KMS-11 (cell line): ENCODE measurements around the gene PDK3.

Experiments used
- H2AFZ ChIP-seq: fragments of 200-600 bp; sonication (generic); 2 replicates; pipeline ENCODE4 v1.6.1; 2016; ENCODE audit warnings: antibody characterized with exemption, mixed run types, low read depth
- H3K27ac ChIP-seq: fragments of 200-600 bp; sonication (generic); 2 replicates; pipeline ENCODE4 v1.6.1; 2016; ENCODE audit warnings: mild to moderate bottlenecking, mixed run types
- H3K27me3 ChIP-seq: fragments of 200-600 bp; sonication (generic); 2 replicates; pipeline ENCODE4 v1.6.1; 2017; ENCODE audit warnings: mild to moderate bottlenecking, low read depth, mixed run types, moderate library complexity; ENCODE audit not compliant: insufficient read depth
- H3K36me3 ChIP-seq: fragments of 200-600 bp; sonication (generic); 2 replicates; pipeline ENCODE4 v1.6.1; 2017; ENCODE audit warnings: mild to moderate bottlenecking, mixed run types; ENCODE audit not compliant: insufficient read depth
- H3K4me1 ChIP-seq: fragments of 200-600 bp; sonication (generic); 2 replicates; pipeline ENCODE4 v1.6.1; 2016; ENCODE audit warnings: mild to moderate bottlenecking, low read depth, mixed run types; ENCODE audit not compliant: poor library complexity, severe bottlenecking
- H3K4me2 ChIP-seq: fragments of 200-600 bp; sonication (generic); 2 replicates; pipeline ENCODE4 v1.7.0; 2016; ENCODE audit warnings: mild to moderate bottlenecking, mixed run types
- H3K4me3 ChIP-seq: fragments of 200-600 bp; sonication (generic); IDR thresholded peaks from 2 replicates; pipeline ENCODE4 v1.6.1; 2017; ENCODE audit warnings: low read depth, low read length, mixed read lengths; ENCODE audit not compliant: insufficient read depth
- H3K79me2 ChIP-seq: fragments of 200-600 bp; sonication (generic); 2 replicates; pipeline ENCODE4 v1.6.1; 2016; ENCODE audit warnings: low read depth, mixed run types; ENCODE audit not compliant: insufficient read depth
- H3K9ac ChIP-seq: fragments of 200-600 bp; sonication (generic); 2 replicates; pipeline ENCODE4 v1.6.1; 2016; ENCODE audit warnings: mild to moderate bottlenecking, mixed run types
- H4K20me1 ChIP-seq: fragments of 200-600 bp; sonication (generic); 2 replicates; pipeline ENCODE4 v1.6.1; 2016; ENCODE audit warnings: mild to moderate bottlenecking, mixed run types; ENCODE audit not compliant: insufficient read depth
- CTCF ChIP-seq: fragments of 200-600 bp; sonication (generic); conservative IDR thresholded peaks from 2 replicates; pipeline ENCODE4 v1.6.1; 2017; ENCODE audit warnings: low read depth, mild to moderate bottlenecking, antibody characterized with exemption, low read length, moderate library complexity, mixed read lengths

The PDK3 gene

GRCh38 chrX:24425806-24426205 lies 39.3 kb upstream of the PDK3 start:
- no peak for TF ChIP-seq CTCF
- Histone ChIP-seq H3K79me2 (no peaks in the 10 kb centered on the region), H3K36me3 (no peaks in the 10 kb centered on the region), H2AFZ (no peak overlapping the region), H3K4me1 (peaks cover 5% of the 10 kb centered on the region), H3K4me2 (no peak overlapping the region), H3K27ac (no peak overlapping the region), H3K4me3 (no peak overlapping the region), H4K20me1 (no peaks in the 10 kb centered on the region), H3K27me3 (no peaks in the 10 kb centered on the region), H3K9ac (no peak overlapping the region)

GRCh38 chrX:24426340-24426913 lies 38.7 kb upstream of the PDK3 start:
- Histone ChIP-seq H2AFZ (0 out of 2 replicates have a peak overlapping the region, but pooled peaks have one; percentile 25), H3K36me3 (no peaks in the 10 kb centered on the region), H3K4me3 (no peak overlapping the region), H3K27me3 (no peaks in the 10 kb centered on the region), H3K79me2 (no peaks in the 10 kb centered on the region), H3K4me2 (no peak overlapping the region), H3K9ac (no peak overlapping the region), H4K20me1 (no peaks in the 10 kb centered on the region), H3K27ac (no peak overlapping the region), H3K4me1 (peaks cover 5% of the 10 kb centered on the region)
- no peak for TF ChIP-seq CTCF

GRCh38 chrX:24426921-24427746 lies 38.0 kb upstream of the PDK3 start:
- Histone ChIP-seq H3K27me3 (no peaks in the 10 kb centered on the region), H3K9ac (no peak overlapping the region), H3K4me2 (no peak overlapping the region), H3K4me3 (no peak overlapping the region), H4K20me1 (no peaks in the 10 kb centered on the region), H2AFZ (0 out of 2 replicates have a peak overlapping the region, but pooled peaks have one; percentile 25), H3K36me3 (no peaks in the 10 kb centered on the region), H3K4me1 (peaks cover 5% of the 10 kb centered on the region), H3K27ac (no peak overlapping the region), H3K79me2 (no peaks in the 10 kb centered on the region)
- TF ChIP-seq CTCF: no peak

GRCh38 chrX:24427747-24428019 lies 37.4 kb upstream of the PDK3 start:
- no peak overlapping the region for H3K4me2 ChIP-seq

More at GRCh38 chrX:24427747-24428019, 37.4 kb upstream of the PDK3 start:
- Histone ChIP-seq H2AFZ (no peak overlapping the region), H3K27ac (no peak overlapping the region), H3K9ac (no peak overlapping the region), H3K27me3 (no peaks in the 10 kb centered on the region), H3K79me2 (no peaks in the 10 kb centered on the region), H3K4me3 (no peak overlapping the region), H3K36me3 (no peaks in the 10 kb centered on the region), H4K20me1 (no peaks in the 10 kb centered on the region), H3K4me1 (peaks cover 5% of the 10 kb centered on the region)
- no peak for TF ChIP-seq CTCF
